H1 (cell line): ENCODE measurements around the gene HES5. TPM values are rescaled to one million over a fixed set of nuclear protein-coding genes. Genes with fewer than 3 reads are reported as not detected.

Experiments used
- KDM4A ChIP-seq: IDR thresholded peaks from one replicate; pipeline ENCODE4 v1.7.1; 2012; ENCODE audit warnings: low read depth, mild to moderate bottlenecking, moderate library complexity, low read length, inconsistent platforms; ENCODE audit not compliant: severe bottlenecking
- POU5F1 ChIP-seq: IDR thresholded peaks from 2 replicates; pipeline ENCODE4 v1.6.1; 2011; ENCODE audit warnings: low read depth, mild to moderate bottlenecking, low read length, moderate library complexity
- SIRT6 ChIP-seq: IDR thresholded peaks from one replicate; pipeline ENCODE4 v1.7.1; 2012; ENCODE audit warnings: low read length, inconsistent platforms
- polyA plus RNA-seq, 7 experiments: library from polyadenylated mRNA; depleted of rRNA in 3 of 7; stranded (reverse) in 5 of 7; unstranded in 2 of 7; fragments of >200 nt in 5 of 7; fragments of 200-250 nt in 2 of 7; gene quantifications; 1 replicate in 5 of 7; 2 replicates in 1 of 7; 4 replicates in 1 of 7; pipeline versions ENCODE4 v1.2.1 to v1.2.3, GENCODE V29; 2011 to 2013; ENCODE audit warnings: missing spikeins in 2 of 7, mixed read lengths in 2 of 7
- total RNA-seq: library from RNA; stranded (reverse); fragmentation: NEBNext Ultra II Directional; extraction: Animal tissue kit (Norgen Biotek cat#: 25700); gene quantifications from 2 replicates; pipeline ENCODE4 v1.2.1, GENCODE V29; 2021

The HES5 gene
- total and polyA plus RNA-seq, 2 of the 8 experiments (the other 6 are each of a cell fraction or from before 2014, with no cell fraction given), result 0.22 TPM; not detected in 1

DNA sequence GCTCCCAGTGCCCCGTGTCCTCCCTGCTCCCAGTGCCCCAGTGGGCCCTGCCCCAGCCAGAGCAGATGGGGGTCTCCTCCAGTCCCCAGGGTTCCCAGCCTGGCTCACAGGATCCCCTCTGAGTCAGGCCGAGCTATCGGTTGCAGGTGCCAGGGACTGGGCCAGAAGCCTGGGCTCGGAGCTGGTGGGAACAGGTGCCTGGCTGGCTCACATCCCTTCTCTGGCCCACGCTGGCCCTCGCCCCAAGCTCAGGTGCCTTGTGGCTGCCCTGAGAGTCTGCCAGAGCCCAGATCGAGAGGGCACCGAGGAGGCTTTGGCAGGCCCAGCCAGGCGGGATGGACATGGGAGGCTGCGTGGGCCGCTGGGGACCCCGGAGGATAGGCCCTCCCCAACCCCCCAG is 35.0 kb downstream of the HES5 start (continued):
- TF ChIP-seq POU5F1 (no peak), KDM4A (no peak), SIRT6 (no peak)
